Liver (tissue), 9 donors: Measurements from ENCODE around the gene KIAA0825. TPM values are rescaled to one million over a fixed set of nuclear protein-coding genes. Genes with fewer than 3 reads are reported as not detected.

Source experiments
- DNase-seq: peaks from one replicate; pipeline ENCODE4 v3.0.0-alpha.2; 2017; ENCODE audit warnings: low spot score
- H3K27ac ChIP-seq, 2 donors: one replicate each; pipeline ENCODE4 v1.7.0; 2013; ENCODE audit warnings: inconsistent platforms in 2 of 2, low read length in 2 of 2, control low read depth in 1 of 2, low read depth in 1 of 2, mild to moderate bottlenecking in 1 of 2
- H3K27me3 ChIP-seq, 4 donors: one replicate each; pipeline versions ENCODE4 v1.6.1 to v1.7.0; 2013; ENCODE audit warnings: low read length in 3 of 4, inconsistent platforms in 1 of 4, mild to moderate bottlenecking in 1 of 4, moderate library complexity in 1 of 4; ENCODE audit not compliant: control insufficient read depth in 4 of 4, insufficient read depth in 4 of 4
- H3K36me3 ChIP-seq, 4 donors: one replicate each; pipeline versions ENCODE4 v1.6.1 to v1.7.0; 2013; ENCODE audit warnings: low read length in 3 of 4, mild to moderate bottlenecking in 3 of 4, low read depth in 1 of 4, moderate library complexity in 1 of 4; ENCODE audit not compliant: control insufficient read depth in 4 of 4, insufficient read depth in 3 of 4
- H3K4me1 ChIP-seq, 4 donors: one replicate each; pipeline versions ENCODE4 v1.6.1 to v1.7.0; 2013; ENCODE audit warnings: low read length in 3 of 4, mild to moderate bottlenecking in 3 of 4, moderate library complexity in 1 of 4; ENCODE audit not compliant: control insufficient read depth in 4 of 4, insufficient read depth in 4 of 4
- H3K4me3 ChIP-seq, 3 donors: one replicate each; pipeline versions ENCODE4 v1.6.1 to v1.7.0; 2013; ENCODE audit warnings: low read length in 3 of 3, control low read depth in 1 of 3, low read depth in 1 of 3, mild to moderate bottlenecking in 1 of 3
- H3K9ac ChIP-seq, 2 donors: one replicate each; pipeline ENCODE4 v1.7.0; 2013; ENCODE audit warnings: low read length in 2 of 2, mild to moderate bottlenecking in 2 of 2, moderate library complexity in 2 of 2, control low read depth in 1 of 2, low read depth in 1 of 2
- H3K9me3 ChIP-seq, 4 donors: one replicate each; pipeline versions ENCODE4 v1.6.1 to v1.7.0; 2013; ENCODE audit warnings: low read length in 3 of 4; ENCODE audit not compliant: control insufficient read depth in 4 of 4
- GABPA ChIP-seq, 2 donors: IDR thresholded peaks in 1 of 2; conservative IDR thresholded peaks in 1 of 2; 2 replicates each; pipeline ENCODE4 v1.6.1; 2016; ENCODE audit warnings: antibody characterized with exemption in 2 of 2, mild to moderate bottlenecking in 1 of 2, moderate library complexity in 1 of 2
- HNF4A ChIP-seq, 2 donors: conservative IDR thresholded peaks; 2 replicates each; pipeline ENCODE4 v1.6.1; 2016; ENCODE audit warnings: antibody characterized with exemption in 2 of 2, mild to moderate bottlenecking in 2 of 2
- HNF4G ChIP-seq: IDR thresholded peaks from 2 replicates; pipeline ENCODE4 v1.6.1; 2016; ENCODE audit warnings: antibody characterized with exemption
- NR2F2 ChIP-seq: IDR thresholded peaks from 2 replicates; pipeline ENCODE4 v1.6.1; 2016; ENCODE audit warnings: antibody characterized with exemption
- RAD21 ChIP-seq, 2 donors: IDR thresholded peaks; 2 replicates each; pipeline ENCODE4 v1.6.1; 2016; ENCODE audit warnings: antibody characterized with exemption in 2 of 2, mild to moderate bottlenecking in 2 of 2
- RXRA ChIP-seq, 2 donors: IDR thresholded peaks; 2 replicates each; pipeline ENCODE4 v1.6.1; 2017 to 2018; ENCODE audit warnings: antibody characterized with exemption in 2 of 2, mild to moderate bottlenecking in 1 of 2
- SP1 ChIP-seq: IDR thresholded peaks from 2 replicates; pipeline ENCODE4 v1.6.1; 2018; ENCODE audit warnings: antibody characterized with exemption, mild to moderate bottlenecking
- TAF1 ChIP-seq: conservative IDR thresholded peaks from 2 replicates; pipeline ENCODE4 v1.6.1; 2016; ENCODE audit warnings: antibody characterized with exemption, mild to moderate bottlenecking
- YY1 ChIP-seq: IDR thresholded peaks from 2 replicates; pipeline ENCODE4 v1.6.1; 2016; ENCODE audit warnings: antibody characterized with exemption, mild to moderate bottlenecking
- WGBS: extraction: QIAGEN DNeasy Blood & Tissue Kit; methylation state at CpG from one replicate; pipeline ENCODE4 v1.1.7; 2013; 5-methylcytosine and 5-hydroxymethylcytosine counted together
- polyA plus RNA-seq, 2 donors: library from polyadenylated mRNA; stranded (reverse) in 1 of 2; unstranded in 1 of 2; fragments of 200-250 nt in 1 of 2; fragments of >200 nt in 1 of 2; fragmentation: Nextera tagmentation in 1 of 2; extraction: Ambion mirVana in 1 of 2; gene quantifications; one replicate each; pipeline versions ENCODE4 v1.2.1 to v1.2.3, GENCODE V29; 2013 to 2015
- total RNA-seq, 2 donors: library from RNA; depleted of rRNA; stranded (reverse); fragments of >200 nt; gene quantifications; one replicate each; pipeline ENCODE4 v1.2.3, GENCODE V29; 2014
- TF ChIP-seq, protein P1 (sequence below): IDR thresholded peaks from 2 replicates; pipeline ENCODE4 v1.6.1; 2016; ENCODE audit warnings: antibody characterized with exemption
- TF ChIP-seq, protein P2 (sequence below): IDR thresholded peaks from 2 replicates; pipeline ENCODE4 v1.6.1; 2016; ENCODE audit warnings: antibody characterized with exemption, mild to moderate bottlenecking
- TF ChIP-seq, protein P3 (sequence below): IDR thresholded peaks from 2 replicates; pipeline ENCODE4 v1.6.1; 2016; ENCODE audit warnings: antibody characterized with exemption
- TF ChIP-seq, protein P4 (sequence below): fragments of 150-350 bp; IDR thresholded peaks from 2 replicates; pipeline ENCODE4 v1.5.1; 2017; ENCODE audit warnings: improper control_type of control experiment, low read depth, low read length; ENCODE audit not compliant: missing input control
- donor health status: healthy.
- donor health status: healthy.
- donor health status: healthy.
- donor health status: healthy.
- donor health status: healthy.

Gene KIAA0825
- total and polyA plus RNA-seq, 4 donors: 0.25 to 3.2 (median 1.2) TPM

DNA sequence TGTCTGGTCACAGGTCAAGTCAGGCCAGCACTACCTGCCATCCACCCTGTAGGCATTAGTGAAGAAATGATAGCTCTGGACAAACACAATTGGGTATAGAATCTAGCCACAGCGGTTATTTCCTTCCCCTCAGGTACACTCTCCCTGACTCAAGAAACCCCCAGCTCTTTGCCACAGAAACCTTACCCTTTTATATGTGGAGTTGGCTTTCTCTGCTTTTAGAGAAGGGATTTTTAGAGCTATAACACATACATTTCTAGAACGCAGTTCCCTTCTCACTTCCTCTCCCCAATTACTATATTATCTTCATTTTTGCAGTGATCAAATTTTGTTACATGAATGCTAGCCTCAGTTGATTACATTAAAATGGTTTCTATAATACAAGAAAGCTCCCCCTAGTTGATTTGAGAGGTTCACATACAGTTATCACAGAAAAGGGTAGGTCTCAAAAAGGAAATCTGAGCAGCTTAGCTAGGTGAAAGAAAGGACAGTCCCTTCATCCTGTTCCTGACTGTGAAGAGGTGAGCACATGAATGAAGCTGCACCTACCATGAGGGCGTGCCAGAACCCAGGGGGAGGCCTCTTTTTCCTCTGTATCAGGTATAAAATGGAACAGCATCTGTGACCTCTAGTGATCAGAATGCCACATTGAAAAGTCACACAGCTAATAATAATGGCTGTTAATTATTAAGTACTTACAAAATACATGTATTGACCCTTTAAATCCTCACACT is 425.6 kb downstream of the KIAA0825 start:
- H3K9ac ChIP-seq: no peak overlapping the region
- H3K36me3 ChIP-seq: no peaks in the 10 kb centered on the region
- no peaks in the 10 kb centered on the region for H3K27me3 ChIP-seq
- no peaks in the 10 kb centered on the region for H3K4me1 ChIP-seq
- no peaks in the 10 kb centered on the region for H3K9me3 ChIP-seq
- no peak overlapping the region for H3K4me3 ChIP-seq
- 91% methylated on average over 3 of the region's 3 CpGs for WGBS
- no peak for DNase-seq
- no peak for TF ChIP-seq RAD21 (IDR thresholded peaks at IDR 0.05)
- TF ChIP-seq NR2F2: no peak
- TF ChIP-seq, protein P1, sequence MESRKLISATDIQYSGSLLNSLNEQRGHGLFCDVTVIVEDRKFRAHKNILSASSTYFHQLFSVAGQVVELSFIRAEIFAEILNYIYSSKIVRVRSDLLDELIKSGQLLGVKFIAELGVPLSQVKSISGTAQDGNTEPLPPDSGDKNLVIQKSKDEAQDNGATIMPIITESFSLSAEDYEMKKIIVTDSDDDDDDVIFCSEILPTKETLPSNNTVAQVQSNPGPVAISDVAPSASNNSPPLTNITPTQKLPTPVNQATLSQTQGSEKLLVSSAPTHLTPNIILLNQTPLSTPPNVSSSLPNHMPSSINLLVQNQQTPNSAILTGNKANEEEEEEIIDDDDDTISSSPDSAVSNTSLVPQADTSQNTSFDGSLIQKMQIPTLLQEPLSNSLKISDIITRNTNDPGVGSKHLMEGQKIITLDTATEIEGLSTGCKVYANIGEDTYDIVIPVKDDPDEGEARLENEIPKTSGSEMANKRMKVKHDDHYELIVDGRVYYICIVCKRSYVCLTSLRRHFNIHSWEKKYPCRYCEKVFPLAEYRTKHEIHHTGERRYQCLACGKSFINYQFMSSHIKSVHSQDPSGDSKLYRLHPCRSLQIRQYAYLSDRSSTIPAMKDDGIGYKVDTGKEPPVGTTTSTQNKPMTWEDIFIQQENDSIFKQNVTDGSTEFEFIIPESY: no peak
- no peak for TF ChIP-seq HNF4A (conservative IDR thresholded peaks at IDR 0.05)
- TF ChIP-seq RXRA (IDR thresholded peaks at IDR 0.05): no peak
- TF ChIP-seq, protein P2, sequence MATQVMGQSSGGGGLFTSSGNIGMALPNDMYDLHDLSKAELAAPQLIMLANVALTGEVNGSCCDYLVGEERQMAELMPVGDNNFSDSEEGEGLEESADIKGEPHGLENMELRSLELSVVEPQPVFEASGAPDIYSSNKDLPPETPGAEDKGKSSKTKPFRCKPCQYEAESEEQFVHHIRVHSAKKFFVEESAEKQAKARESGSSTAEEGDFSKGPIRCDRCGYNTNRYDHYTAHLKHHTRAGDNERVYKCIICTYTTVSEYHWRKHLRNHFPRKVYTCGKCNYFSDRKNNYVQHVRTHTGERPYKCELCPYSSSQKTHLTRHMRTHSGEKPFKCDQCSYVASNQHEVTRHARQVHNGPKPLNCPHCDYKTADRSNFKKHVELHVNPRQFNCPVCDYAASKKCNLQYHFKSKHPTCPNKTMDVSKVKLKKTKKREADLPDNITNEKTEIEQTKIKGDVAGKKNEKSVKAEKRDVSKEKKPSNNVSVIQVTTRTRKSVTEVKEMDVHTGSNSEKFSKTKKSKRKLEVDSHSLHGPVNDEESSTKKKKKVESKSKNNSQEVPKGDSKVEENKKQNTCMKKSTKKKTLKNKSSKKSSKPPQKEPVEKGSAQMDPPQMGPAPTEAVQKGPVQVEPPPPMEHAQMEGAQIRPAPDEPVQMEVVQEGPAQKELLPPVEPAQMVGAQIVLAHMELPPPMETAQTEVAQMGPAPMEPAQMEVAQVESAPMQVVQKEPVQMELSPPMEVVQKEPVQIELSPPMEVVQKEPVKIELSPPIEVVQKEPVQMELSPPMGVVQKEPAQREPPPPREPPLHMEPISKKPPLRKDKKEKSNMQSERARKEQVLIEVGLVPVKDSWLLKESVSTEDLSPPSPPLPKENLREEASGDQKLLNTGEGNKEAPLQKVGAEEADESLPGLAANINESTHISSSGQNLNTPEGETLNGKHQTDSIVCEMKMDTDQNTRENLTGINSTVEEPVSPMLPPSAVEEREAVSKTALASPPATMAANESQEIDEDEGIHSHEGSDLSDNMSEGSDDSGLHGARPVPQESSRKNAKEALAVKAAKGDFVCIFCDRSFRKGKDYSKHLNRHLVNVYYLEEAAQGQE: no peak
- TF ChIP-seq GABPA (IDR thresholded peaks at IDR 0.05 in 1 of 2, conservative IDR thresholded peaks at IDR 0.05 in 1 of 2): no peak
- TF ChIP-seq TAF1: no peak
- TF ChIP-seq YY1: no peak
- no peak for TF ChIP-seq SP1
- TF ChIP-seq HNF4G: no peak
- no peak overlapping the region for H3K27ac ChIP-seq

DNA sequence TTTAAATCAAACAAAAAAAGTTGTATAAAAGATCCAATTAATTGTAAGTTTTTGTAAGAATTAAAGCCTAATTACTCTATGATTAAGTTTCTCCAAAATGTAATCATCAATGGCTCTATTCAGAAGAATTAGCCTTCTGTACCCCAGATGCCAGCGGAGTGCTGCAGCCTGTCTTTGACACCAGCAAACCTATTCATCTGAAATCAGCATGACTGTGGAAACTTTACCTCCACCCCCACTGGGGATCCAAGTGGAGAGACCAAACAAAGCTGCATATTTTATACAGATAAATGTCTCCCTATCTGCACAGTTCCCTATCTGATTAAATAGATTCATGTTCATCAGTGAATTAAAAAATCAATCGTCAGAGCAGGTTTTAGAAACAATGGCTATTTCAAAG is 426.8 kb downstream of the KIAA0825 start:
- H3K27me3 ChIP-seq: no peaks in the 10 kb centered on the region
- H3K27ac ChIP-seq: no peak overlapping the region
- no peaks in the 10 kb centered on the region for H3K36me3 ChIP-seq
- no peaks in the 10 kb centered on the region for H3K9me3 ChIP-seq
- TF ChIP-seq TAF1 (no peak), HNF4G (no peak), RXRA (IDR thresholded peaks at IDR 0.05) (no peak), RAD21 (IDR thresholded peaks at IDR 0.05) (no peak)
- TF ChIP-seq, protein P3, sequence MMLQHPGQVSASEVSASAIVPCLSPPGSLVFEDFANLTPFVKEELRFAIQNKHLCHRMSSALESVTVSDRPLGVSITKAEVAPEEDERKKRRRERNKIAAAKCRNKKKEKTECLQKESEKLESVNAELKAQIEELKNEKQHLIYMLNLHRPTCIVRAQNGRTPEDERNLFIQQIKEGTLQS: no peak
- TF ChIP-seq, protein P1: no peak
- TF ChIP-seq, protein P4, sequence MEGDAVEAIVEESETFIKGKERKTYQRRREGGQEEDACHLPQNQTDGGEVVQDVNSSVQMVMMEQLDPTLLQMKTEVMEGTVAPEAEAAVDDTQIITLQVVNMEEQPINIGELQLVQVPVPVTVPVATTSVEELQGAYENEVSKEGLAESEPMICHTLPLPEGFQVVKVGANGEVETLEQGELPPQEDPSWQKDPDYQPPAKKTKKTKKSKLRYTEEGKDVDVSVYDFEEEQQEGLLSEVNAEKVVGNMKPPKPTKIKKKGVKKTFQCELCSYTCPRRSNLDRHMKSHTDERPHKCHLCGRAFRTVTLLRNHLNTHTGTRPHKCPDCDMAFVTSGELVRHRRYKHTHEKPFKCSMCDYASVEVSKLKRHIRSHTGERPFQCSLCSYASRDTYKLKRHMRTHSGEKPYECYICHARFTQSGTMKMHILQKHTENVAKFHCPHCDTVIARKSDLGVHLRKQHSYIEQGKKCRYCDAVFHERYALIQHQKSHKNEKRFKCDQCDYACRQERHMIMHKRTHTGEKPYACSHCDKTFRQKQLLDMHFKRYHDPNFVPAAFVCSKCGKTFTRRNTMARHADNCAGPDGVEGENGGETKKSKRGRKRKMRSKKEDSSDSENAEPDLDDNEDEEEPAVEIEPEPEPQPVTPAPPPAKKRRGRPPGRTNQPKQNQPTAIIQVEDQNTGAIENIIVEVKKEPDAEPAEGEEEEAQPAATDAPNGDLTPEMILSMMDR: no peak
- H3K4me3 ChIP-seq: no peak overlapping the region
- WGBS: 76% methylated on average over 2 of the region's 2 CpGs
- DNase-seq: no peak
- H3K9ac ChIP-seq: no peak overlapping the region
- H3K4me1 ChIP-seq: no peaks in the 10 kb centered on the region
